Fibroblast of skin of scalp (primary cell): Measurements from ENCODE around the gene PTPN4.

Source experiments
- DNase-seq: peaks from one replicate; pipeline ENCODE4 v3.0.0-alpha.2; 2013

PTPN4 gene

GRCh38 chr2:119857742-119858141 is 98.0 kb downstream of the PTPN4 start:
- DNase-seq = no peak

GRCh38 chr2:119859528-119859927 is 99.8 kb downstream of the PTPN4 start:
- DNase-seq = no peak

GRCh38 chr2:119860924-119861323 is 101.2 kb downstream of the PTPN4 start:
- DNase-seq = no peak

- DNase-seq = no peak
Measured at GRCh38 chr2:119862127-119862889, 102.6 kb downstream of the PTPN4 start.

- no peak for DNase-seq
Measured at GRCh38 chr2:119864318-119864717, 104.6 kb downstream of the PTPN4 start.

- no peak for DNase-seq
Measured at GRCh38 chr2:119871725-119872124, 112.0 kb downstream of the PTPN4 start.

GRCh38 chr2:119873350-119874315 is 113.9 kb downstream of the PTPN4 start:
- peak; percentile 56 for DNase-seq

- no peak for DNase-seq
Measured at GRCh38 chr2:119879502-119879901, 119.8 kb downstream of the PTPN4 start.

GRCh38 chr2:119888680-119889079 is 129.0 kb downstream of the PTPN4 start:
- DNase-seq = peak; percentile 84

- no peak for DNase-seq
Measured at GRCh38 chr2:119897736-119898395, 138.1 kb downstream of the PTPN4 start.

- no peak for DNase-seq
Measured at GRCh38 chr2:119901013-119901412, 141.3 kb downstream of the PTPN4 start.

- no peak for DNase-seq
Measured at GRCh38 chr2:119910566-119910965, 150.8 kb downstream of the PTPN4 start.

- peak; percentile 8 for DNase-seq
Measured at GRCh38 chr2:119914266-119914665, 154.5 kb downstream of the PTPN4 start.

- no peak for DNase-seq
Measured at GRCh38 chr2:119921825-119922224, 162.1 kb downstream of the PTPN4 start.

- no peak for DNase-seq
Measured at GRCh38 chr2:119922699-119923098, 163.0 kb downstream of the PTPN4 start.

- no peak for DNase-seq
Measured at GRCh38 chr2:119929537-119929936, 169.8 kb downstream of the PTPN4 start.

- no peak for DNase-seq
Measured at GRCh38 chr2:119932809-119933208, 173.1 kb downstream of the PTPN4 start.

- DNase-seq = no peak
Measured at GRCh38 chr2:119934319-119934718, 174.6 kb downstream of the PTPN4 start.

GRCh38 chr2:119937680-119938079 is 178.0 kb downstream of the PTPN4 start:
- no peak for DNase-seq

- DNase-seq = no peak
Measured at GRCh38 chr2:119939915-119940314, 180.2 kb downstream of the PTPN4 start.

GRCh38 chr2:119940856-119941255 is 181.1 kb downstream of the PTPN4 start:
- DNase-seq = no peak

GRCh38 chr2:119941388-119941787 is 181.7 kb downstream of the PTPN4 start:
- DNase-seq = no peak

- no peak for DNase-seq
Measured at GRCh38 chr2:119941981-119942513, 182.3 kb downstream of the PTPN4 start.
